GM13976 (cell line): ENCODE measurements around the gene CRTAC1.

ENCODE experiments used
- DNase-seq: peaks from one replicate; pipeline ENCODE4 v3.0.0; 2012; ENCODE audit warnings: low spot score
- in situ Hi-C: fragments of 300-500 bp; cut with MboI; formaldehyde crosslinking; loops from one replicate; pipeline ENCODE4 v1.12.0; 2022; ENCODE audit warnings: low sequenced_read_pairs, mixed read lengths, inconsistent platforms; ENCODE audit not compliant: unreplicated experiment
- TF ChIP-seq, protein P1 (sequence below): IDR thresholded peaks from 2 replicates; pipeline ENCODE4 v1.5.1; 2012; ENCODE audit warnings: borderline replicate concordance, mild to moderate bottlenecking; ENCODE audit not compliant: insufficient read depth; ENCODE audit errors: extremely low read depth, missing control alignments, control extremely low read depth

Gene CRTAC1

DNA sequence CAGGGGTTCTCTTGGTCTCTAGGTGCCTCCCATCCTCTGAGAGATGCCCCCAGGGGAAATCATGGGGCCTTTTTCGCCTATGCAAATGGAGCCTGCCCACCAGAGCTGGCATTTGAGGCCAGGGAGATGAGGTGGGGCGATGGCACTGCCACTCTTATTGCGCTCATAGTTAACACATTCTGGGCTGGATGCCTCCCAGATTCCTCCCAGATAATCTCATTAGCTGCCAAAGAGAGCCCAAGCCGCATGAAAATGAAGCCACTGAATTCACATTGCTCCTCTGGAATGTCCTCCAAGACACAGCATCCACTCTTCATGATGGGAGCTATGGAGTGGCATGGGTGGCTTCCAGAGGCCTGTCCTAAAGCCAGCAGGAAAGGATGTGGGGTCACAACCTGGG, 119.8 kb downstream of the CRTAC1 start:
- in situ Hi-C loops = loop anchor here (10.0 kb wide), 1 partner anchor 134 kb away; no protein-coding TSS in a partner anchor
- TF ChIP-seq, protein P1, sequence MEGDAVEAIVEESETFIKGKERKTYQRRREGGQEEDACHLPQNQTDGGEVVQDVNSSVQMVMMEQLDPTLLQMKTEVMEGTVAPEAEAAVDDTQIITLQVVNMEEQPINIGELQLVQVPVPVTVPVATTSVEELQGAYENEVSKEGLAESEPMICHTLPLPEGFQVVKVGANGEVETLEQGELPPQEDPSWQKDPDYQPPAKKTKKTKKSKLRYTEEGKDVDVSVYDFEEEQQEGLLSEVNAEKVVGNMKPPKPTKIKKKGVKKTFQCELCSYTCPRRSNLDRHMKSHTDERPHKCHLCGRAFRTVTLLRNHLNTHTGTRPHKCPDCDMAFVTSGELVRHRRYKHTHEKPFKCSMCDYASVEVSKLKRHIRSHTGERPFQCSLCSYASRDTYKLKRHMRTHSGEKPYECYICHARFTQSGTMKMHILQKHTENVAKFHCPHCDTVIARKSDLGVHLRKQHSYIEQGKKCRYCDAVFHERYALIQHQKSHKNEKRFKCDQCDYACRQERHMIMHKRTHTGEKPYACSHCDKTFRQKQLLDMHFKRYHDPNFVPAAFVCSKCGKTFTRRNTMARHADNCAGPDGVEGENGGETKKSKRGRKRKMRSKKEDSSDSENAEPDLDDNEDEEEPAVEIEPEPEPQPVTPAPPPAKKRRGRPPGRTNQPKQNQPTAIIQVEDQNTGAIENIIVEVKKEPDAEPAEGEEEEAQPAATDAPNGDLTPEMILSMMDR = no peak

DNA sequence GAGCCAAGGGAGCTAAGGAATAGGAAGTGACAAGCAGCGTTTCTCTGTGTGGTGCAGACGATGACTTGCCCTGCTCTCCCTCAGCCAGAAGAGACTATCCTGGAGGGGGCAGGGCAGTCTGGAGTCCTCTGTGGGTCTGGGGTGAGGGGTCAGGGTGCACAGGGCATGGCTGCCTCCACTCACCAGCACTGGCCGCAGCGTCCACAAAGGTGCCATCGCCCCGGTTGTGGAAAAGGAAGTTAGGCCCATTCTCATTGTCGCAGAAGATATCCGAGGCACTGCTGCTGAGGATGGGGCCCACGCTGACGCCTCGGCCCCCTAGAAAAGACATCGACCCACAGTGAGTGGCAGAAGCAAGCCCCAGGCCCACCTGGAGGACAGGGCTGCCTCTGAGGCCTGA, 122.6 kb downstream of the CRTAC1 start:
- in situ Hi-C loops = no loop called here
- no peak for DNase-seq
- TF ChIP-seq, protein P1 = no peak

More for the DNA sequence above, 119.8 kb downstream of the CRTAC1 start:
- no peak for DNase-seq

DNA sequence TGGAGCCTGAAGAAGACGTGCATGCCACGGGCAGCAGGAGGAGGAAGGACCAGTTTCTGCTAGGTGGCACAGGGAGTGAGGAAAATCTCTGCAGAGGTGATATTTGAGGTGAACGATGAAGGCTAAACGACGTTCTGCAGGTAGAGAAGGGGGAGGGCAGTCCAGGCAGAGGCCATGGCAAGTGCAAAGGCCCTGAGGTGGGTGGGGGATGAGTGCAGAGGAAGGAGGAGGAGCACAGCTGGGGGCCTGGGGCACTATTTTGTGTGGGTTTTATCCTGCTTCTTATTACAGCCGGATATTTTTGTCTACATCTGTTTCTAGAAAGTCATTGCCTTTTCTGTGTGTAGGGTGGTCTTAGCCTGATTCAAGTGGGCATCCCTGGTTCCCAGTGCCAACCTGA, 123.2 kb downstream of the CRTAC1 start:
- in situ Hi-C loops = no loop called here
- no peak for DNase-seq
- TF ChIP-seq, protein P1 = no peak

DNA sequence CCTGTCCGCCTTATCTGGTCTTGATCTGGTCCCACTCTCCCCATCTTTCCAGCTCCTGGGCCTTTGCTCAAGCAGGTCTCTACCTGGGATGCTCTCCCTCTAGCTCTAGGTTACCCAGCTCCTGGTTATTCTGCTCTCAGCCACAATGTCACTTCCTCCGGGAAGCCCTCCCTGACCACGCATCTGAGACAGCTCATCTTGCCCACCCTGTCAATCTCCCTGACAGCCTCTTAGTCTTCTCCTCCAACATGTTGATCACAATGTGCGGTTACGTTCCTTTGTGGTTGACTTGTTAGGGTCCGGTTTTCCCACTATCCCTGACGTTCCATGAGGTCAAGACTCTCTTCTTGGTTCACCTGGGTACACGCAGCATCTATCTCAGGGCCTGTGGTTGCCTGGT, 125.1 kb downstream of the CRTAC1 start:
- in situ Hi-C loops = no loop called here
- TF ChIP-seq, protein P1 = no peak
- no peak for DNase-seq

DNA sequence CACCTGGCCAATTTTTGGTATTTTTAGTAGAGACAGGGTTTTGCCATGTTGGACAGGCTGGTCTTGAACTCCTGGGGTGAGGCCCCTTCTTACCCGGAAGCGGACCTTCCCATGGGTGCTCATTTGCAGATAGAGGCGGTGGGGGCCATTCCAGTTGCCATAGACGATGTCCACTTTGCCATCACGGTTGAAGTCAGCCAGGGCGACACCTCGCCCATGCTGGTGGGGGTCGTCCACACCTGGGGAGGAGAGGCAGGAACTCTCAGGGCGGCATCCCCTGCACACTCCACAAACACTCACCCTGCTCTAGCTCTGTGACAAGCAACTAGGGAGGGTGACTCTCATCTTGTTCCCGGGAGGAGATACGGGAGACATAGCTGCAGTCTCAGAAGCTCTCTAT, 125.8 kb downstream of the CRTAC1 start:
- TF ChIP-seq, protein P1 = no peak
- no peak for DNase-seq
- in situ Hi-C loops = no loop called here

DNA sequence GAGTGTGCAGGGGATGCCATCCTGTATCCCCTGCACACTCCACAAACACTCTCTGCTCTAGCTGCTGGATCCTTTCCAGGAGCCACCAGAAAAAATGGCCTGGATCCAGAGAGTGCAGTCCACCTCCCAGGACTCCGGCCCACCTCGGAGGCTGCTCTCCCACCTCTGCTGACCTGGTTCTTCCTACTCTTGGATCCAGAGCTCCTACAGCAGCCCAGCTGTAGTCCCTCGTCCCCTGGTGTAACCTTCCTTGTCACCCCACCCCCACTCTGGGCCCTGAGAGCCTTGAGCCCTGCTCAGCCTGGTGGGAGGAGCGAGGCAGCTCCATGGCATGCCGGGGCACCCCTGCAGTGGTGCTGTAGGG, 126.4 kb downstream of the CRTAC1 start:
- no peak for DNase-seq
- in situ Hi-C loops = no loop called here
- TF ChIP-seq, protein P1 = no peak
